ENCODE data around the gene STEAP2.
A peak's percentile ranks its signal among the peaks of the same experiment; 100 is the strongest.
"Not testable (repeated sequence)": the region's sequence is repeated elsewhere in the genome, so short reads cannot be mapped to it uniquely, and the experiment has no call there.

Gene STEAP2

DNA sequence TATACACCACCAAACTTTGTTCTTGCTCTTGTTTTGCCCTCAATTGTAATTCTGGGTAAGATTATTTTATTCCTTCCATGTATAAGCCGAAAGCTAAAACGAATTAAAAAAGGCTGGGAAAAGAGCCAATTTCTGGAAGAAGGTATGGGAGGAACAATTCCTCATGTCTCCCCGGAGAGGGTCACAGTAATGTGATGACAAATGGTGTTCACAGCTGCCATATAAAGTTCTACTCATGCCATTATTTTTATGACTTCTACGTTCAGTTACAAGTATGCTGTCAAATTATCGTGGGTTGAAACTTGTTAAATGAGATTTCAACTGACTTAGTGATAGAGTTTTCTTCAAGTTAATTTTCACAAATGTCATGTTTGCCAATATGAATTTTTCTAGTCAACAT is 20.9 kb downstream of the STEAP2 start:
- no peak for DNase-seq (ENCODE audit: low read depth in 2 of 3, low spot score in 2 of 3)

- no peak for DNase-seq (ENCODE audit: low read depth in 2 of 3, low spot score in 2 of 3)
Measured at GRCh38 chr7:90233569-90233968, 22.0 kb downstream of the STEAP2 start.

DNA sequence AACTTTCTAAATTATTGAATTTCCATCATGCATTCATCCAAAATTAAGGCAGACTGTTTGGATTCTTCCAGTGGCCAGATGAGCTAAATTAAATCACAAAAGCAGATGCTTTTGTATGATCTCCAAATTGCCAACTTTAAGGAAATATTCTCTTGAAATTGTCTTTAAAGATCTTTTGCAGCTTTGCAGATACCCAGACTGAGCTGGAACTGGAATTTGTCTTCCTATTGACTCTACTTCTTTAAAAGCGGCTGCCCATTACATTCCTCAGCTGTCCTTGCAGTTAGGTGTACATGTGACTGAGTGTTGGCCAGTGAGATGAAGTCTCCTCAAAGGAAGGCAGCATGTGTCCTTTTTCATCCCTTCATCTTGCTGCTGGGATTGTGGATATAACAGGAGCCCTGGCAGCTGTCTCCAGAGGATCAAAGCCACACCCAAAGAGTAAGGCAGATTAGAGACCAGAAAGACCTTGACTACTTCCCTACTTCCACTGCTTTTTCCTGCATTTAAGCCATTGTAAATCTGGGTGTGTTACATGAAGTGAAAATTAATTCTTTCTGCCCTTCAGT is 25.3 kb downstream of the STEAP2 start:
- DNase-seq (ENCODE audit: low read depth in 2 of 3, low spot score in 2 of 3) = no peak

- no peak for DNase-seq (ENCODE audit: low read depth in 2 of 3, low spot score in 2 of 3)
Measured at GRCh38 chr7:90238022-90238421, 26.5 kb downstream of the STEAP2 start.

GRCh38 chr7:90238583-90238982 is 27.0 kb downstream of the STEAP2 start:
- DNase-seq (ENCODE audit: low read depth in 2 of 3, low spot score in 2 of 3) = no peak

GRCh38 chr7:90239050-90239449 is 27.5 kb downstream of the STEAP2 start:
- no peak for DNase-seq (ENCODE audit: low read depth in 2 of 3, low spot score in 2 of 3)

- DNase-seq (ENCODE audit: low read depth in 2 of 3, low spot score in 2 of 3) = no peak
Measured at GRCh38 chr7:90239625-90240228, 28.2 kb downstream of the STEAP2 start.

DNA sequence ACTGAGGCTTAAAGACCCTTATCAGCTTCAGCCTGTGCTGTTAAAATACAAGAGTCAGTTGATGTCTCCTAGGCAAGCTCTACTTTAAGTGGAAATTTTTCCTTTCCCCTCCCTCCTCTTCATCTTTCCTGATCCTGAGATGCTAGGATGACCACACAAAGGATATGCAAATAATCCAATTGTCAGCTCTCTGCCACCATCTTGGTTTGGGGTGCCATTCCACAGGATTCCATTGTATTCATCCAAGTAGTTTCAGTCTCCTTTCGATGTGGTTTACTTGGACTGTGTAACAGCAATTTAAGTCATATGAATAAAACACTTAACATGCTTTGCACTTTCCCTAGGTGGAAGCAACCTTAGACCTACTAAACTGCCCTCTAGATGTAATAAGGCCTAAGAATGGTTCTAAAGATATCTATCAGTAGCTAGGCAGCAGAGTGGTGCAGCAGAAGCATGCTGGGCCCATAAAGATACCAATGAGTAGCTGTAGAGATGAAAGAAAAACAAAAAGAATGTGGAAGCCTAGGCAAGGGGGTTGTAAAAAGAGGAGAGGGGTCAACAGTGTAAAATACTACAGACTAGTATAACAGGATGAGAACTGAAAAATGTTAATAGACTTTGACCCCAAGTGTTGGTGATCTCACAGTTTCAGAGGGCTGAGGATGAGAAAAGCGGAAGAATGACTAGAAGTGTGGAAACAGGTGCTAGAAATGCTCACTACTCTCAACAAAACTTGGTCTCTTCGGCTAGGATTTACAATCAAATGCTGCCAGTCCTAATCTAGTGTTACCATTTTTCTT is 31.0 kb downstream of the STEAP2 start:
- no peak for DNase-seq (ENCODE audit: low read depth in 2 of 3, low spot score in 2 of 3)

- no peak for DNase-seq (ENCODE audit: low read depth in 2 of 3, low spot score in 2 of 3)
Measured at GRCh38 chr7:90243556-90243955, 32.0 kb downstream of the STEAP2 start.

DNA sequence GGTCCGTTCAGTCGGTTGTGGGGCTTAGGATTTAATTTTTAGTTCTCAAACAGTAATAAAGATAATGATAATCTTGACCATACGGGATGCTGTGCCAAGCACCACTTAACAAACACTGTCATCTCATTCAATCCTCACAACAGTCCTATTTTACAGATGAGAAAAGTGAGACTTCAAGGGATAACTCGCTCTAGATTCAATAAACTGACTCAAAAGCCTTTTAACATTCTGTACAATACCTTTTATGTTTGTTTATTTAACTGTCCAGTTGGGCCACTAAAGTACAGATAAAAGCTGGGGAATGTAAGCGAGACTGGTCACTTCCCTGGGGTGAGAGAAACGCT is 33.0 kb downstream of the STEAP2 start:
- no peak for DNase-seq (ENCODE audit: low read depth in 2 of 3, low spot score in 2 of 3)

DNA sequence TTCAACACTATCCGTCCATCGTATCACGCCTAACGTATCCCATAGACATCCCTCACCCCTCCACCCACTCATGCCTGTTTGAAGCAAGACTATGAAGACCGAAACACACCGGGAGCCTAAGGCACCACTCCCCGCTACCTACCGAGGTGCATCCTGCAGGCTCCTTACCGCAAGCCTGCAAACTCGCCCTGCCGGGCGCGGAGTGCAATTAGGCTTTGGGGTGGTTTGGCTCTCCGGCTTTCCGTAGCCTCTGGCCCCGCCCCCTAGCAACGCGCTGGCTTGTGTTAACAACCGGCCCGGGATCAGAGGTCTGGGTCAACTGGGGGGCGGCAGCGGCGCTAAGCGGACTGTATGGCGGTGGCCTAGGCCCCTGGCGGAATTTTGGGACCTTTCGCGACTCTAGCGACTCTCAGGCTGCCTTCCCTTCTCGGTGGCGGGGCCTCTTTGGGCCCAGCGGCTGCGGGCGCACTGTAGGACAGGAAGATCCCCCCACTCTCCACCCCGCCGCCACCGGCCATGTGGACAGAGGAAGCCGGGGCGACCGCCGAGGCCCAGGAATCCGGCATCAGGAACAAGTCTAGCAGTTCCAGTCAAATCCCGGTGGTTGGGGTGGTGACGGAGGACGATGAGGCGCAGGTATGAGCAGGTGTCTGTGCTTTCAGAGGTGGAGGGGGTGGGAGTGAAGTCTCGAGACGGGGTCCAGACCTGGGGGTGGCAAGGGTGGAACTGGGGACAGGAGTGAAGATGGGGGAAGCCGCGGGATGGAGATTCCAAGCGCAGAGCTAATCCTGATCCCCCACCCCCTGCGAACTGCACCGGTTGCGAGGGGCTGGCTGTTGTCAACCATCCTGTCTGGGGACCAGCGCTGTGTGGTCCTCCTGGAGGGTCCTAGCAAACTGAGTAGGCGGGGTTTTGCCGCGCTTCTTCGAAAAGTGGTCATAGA is 33.6 kb downstream of the STEAP2 start, which contains the start of gene CFAP69:
TSS of gene CFAP69 (plus strand) at position 266 of the 943 bp plus-strand sequence. CDS start at position 517, 251 bp downstream.
- DNase-seq (ENCODE audit: low read depth in 2 of 3, low spot score in 2 of 3) = peak; percentile 57 to 82 (median 72)

GRCh38 chr7:90246171-90246570 is 34.6 kb downstream of the STEAP2 start:
- no peak for DNase-seq (ENCODE audit: low read depth in 2 of 3, low spot score in 2 of 3)

- DNase-seq (ENCODE audit: low read depth in 2 of 3, low spot score in 2 of 3) = no peak
Measured at GRCh38 chr7:90248706-90249105, 37.2 kb downstream of the STEAP2 start.

- DNase-seq (ENCODE audit: low read depth in 2 of 3, low spot score in 2 of 3) = no peak
Measured at GRCh38 chr7:90250601-90251303, 39.2 kb downstream of the STEAP2 start.

DNA sequence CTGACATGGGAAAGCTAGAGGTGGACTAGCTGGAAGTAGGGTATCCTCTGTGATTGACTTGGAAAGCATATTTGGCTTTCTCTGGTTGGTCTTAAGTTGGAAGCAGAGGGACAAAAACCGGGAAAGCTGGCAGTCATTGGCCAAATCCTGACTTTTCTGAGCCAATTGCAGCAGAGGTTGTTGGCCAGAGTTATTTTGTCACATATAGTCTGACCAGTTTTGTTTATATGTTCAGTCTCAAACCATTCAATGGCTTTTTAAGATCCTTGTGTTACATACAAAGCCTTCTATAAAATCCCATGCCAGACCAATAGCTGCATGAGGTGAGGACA is 39.7 kb downstream of the STEAP2 start:
- no peak for DNase-seq (ENCODE audit: low read depth in 2 of 3, low spot score in 2 of 3)

DNA sequence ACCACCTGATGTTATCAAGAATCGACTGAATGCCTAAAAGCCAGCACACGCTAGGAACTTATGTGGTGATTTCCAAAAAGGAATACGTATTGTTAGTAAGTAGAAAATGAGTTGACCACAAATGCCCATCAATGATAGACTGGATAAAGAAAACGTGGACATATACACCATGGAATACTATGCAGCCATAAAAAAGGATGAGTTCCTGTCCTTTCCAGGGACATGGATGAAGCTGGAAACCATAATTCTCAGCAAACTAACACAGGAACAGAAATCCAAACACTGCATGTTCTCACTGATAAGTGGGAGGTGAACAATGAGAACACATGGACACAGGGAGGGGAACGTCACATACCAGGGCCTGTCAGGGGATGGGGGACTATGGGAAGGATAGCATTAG is 44.5 kb downstream of the STEAP2 start:
- not testable (repeated sequence) for DNase-seq (ENCODE audit: low read depth in 2 of 3, low spot score in 2 of 3)

DNA sequence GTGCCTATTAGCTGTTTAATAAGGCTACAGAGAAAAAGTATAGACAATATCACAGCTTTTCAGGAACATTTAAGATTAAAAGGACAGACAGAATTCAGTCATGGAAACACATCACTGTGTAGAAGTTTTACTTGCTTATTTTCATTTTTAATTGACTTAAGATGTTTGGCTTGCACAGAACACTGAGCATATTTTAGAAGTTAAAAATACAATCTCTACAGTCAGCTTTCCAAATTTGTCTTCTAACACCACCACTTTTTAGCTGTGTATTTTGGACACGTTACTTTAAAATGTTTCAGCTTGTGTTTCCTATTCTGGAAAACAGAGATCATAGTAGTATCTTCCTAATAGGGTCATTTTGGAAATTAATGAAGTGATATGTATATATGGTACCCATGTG is 45.2 kb downstream of the STEAP2 start:
- DNase-seq (ENCODE audit: low read depth in 2 of 3, low spot score in 2 of 3) = no peak

DNA sequence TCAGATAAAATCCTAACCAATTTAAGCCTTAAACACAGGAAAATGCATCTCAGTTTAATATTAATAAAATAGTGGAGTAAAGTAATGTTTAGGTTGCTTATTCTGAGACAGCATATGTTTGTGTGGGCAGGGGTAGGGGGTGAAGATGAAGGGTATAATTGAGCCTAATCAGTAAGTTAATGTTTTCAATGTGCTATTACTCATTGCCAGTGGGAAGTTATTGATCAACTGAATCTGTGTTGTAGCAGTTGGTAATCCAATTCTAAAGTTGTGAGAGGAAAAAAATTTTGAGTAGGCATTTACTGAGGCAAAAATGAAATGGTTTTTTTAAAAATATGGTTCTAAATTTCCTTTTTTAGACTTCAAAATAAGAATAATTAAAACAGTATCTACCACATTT is 49.9 kb downstream of the STEAP2 start:
- DNase-seq (ENCODE audit: low read depth in 2 of 3, low spot score in 2 of 3) = no peak

- DNase-seq (ENCODE audit: low read depth in 2 of 3, low spot score in 2 of 3) = no peak
Measured at GRCh38 chr7:90262438-90262837, 50.9 kb downstream of the STEAP2 start.

- no peak for DNase-seq (ENCODE audit: low read depth in 2 of 3, low spot score in 2 of 3)
Measured at GRCh38 chr7:90266808-90267207, 55.3 kb downstream of the STEAP2 start.

All from activated CD8-positive, alpha-beta memory T cell treated with anti-CD3 and anti-CD28 coated beads for 48 hours (primary cell).